SJCRH30 (cell line): Measurements from ENCODE around the gene PBX1. TPM values are rescaled to one million over a fixed set of nuclear protein-coding genes. Genes with fewer than 3 reads are reported as not detected.
A peak's percentile ranks its signal among the peaks of the same experiment; 100 is the strongest.

Experiments
- DNase-seq, 2 experiments: peaks; one replicate each; pipeline ENCODE4 v3.0.0-alpha.2; 2015 to 2020
- H3K27ac ChIP-seq: fragments of 250-450 bp; sonication (Bioruptor Pico); 2 replicates; pipeline ENCODE4 v1.5.1; 2020; ENCODE audit warnings: mild to moderate bottlenecking, moderate library complexity
- H3K27me3 ChIP-seq: fragments of 250-450 bp; sonication (Bioruptor Pico); 2 replicates; pipeline ENCODE4 v1.5.1; 2020; ENCODE audit warnings: mild to moderate bottlenecking, moderate library complexity
- H3K36me3 ChIP-seq: fragments of 250-450 bp; sonication (Bioruptor Pico); 2 replicates; pipeline ENCODE4 v1.5.1; 2020; ENCODE audit warnings: mild to moderate bottlenecking, moderate library complexity
- H3K4me1 ChIP-seq: fragments of 250-450 bp; sonication (Bioruptor Pico); 2 replicates; pipeline ENCODE4 v1.5.1; 2020; ENCODE audit warnings: mild to moderate bottlenecking, moderate library complexity
- H3K4me3 ChIP-seq: fragments of 250-450 bp; sonication (Bioruptor Pico); 2 replicates; pipeline ENCODE4 v1.5.1; 2020; ENCODE audit warnings: mild to moderate bottlenecking, moderate library complexity
- H3K9me3 ChIP-seq: fragments of 250-450 bp; sonication (Bioruptor Pico); replicated peaks from 2 replicates; pipeline ENCODE4 v1.5.1; 2020; ENCODE audit warnings: mild to moderate bottlenecking, moderate library complexity
- total RNA-seq: library from RNA; depleted of rRNA; stranded (reverse); fragments of >200 nt; shearing (Covaris generic); gene quantifications from 2 replicates; pipeline ENCODE4 v1.2.3, GENCODE V29; 2014

PBX1 gene
- total RNA-seq, 1 experiment from 2014 or later, result 39.0 TPM

GRCh38 chr1:164662955-164663354 is 104.0 kb downstream of the PBX1 start:
- H3K27me3 ChIP-seq, result no peaks in the 10 kb centered on the region
- no peaks in the 10 kb centered on the region for H3K36me3 ChIP-seq
- no peak for DNase-seq
- H3K4me3 ChIP-seq, result no peak overlapping the region
- no peak overlapping the region for H3K27ac ChIP-seq
- H3K9me3 ChIP-seq, result no peaks in the 10 kb centered on the region
- H3K4me1 ChIP-seq, result peaks cover 28% of the 10 kb centered on the region

GRCh38 chr1:164664127-164664526 is 105.1 kb downstream of the PBX1 start:
- no peaks in the 10 kb centered on the region for H3K27me3 ChIP-seq

GRCh38 chr1:164667001-164667400 is 108.0 kb downstream of the PBX1 start:
- Histone ChIP-seq H3K27ac (no peak overlapping the region), H3K4me1 (no peaks in the 10 kb centered on the region), H3K27me3 (no peaks in the 10 kb centered on the region), H3K36me3 (no peaks in the 10 kb centered on the region), H3K4me3 (no peak overlapping the region), H3K9me3 (no peaks in the 10 kb centered on the region)
- DNase-seq, result no peak

More at GRCh38 chr1:164664127-164664526, 105.1 kb downstream of the PBX1 start:
- Histone ChIP-seq H3K4me3 (no peak overlapping the region), H3K9me3 (no peaks in the 10 kb centered on the region), H3K27ac (no peak overlapping the region), H3K4me1 (peaks cover 25% of the 10 kb centered on the region), H3K36me3 (no peaks in the 10 kb centered on the region)
- DNase-seq, result no peak

- Histone ChIP-seq H3K4me1 (no peaks in the 10 kb centered on the region), H3K27me3 (no peaks in the 10 kb centered on the region)
Measured at GRCh38 chr1:164667600-164667999, 108.6 kb downstream of the PBX1 start.

GRCh38 chr1:164668491-164669400 is 109.8 kb downstream of the PBX1 start:
- Histone ChIP-seq H3K27me3 (no peaks in the 10 kb centered on the region), H3K36me3 (no peaks in the 10 kb centered on the region), H3K4me3 (no peak overlapping the region), H3K4me1 (no peaks in the 10 kb centered on the region), H3K27ac (no peak overlapping the region), H3K9me3 (no peaks in the 10 kb centered on the region)
- DNase-seq, result no peak

More at GRCh38 chr1:164667600-164667999, 108.6 kb downstream of the PBX1 start:
- Histone ChIP-seq H3K27ac (no peak overlapping the region), H3K9me3 (no peaks in the 10 kb centered on the region), H3K36me3 (no peaks in the 10 kb centered on the region), H3K4me3 (no peak overlapping the region)
- DNase-seq, result no peak

GRCh38 chr1:164670026-164670425 is 111.0 kb downstream of the PBX1 start:
- no peak overlapping the region for H3K4me3 ChIP-seq
- no peaks in the 10 kb centered on the region for H3K27me3 ChIP-seq
- no peaks in the 10 kb centered on the region for H3K4me1 ChIP-seq
- H3K36me3 ChIP-seq, result no peaks in the 10 kb centered on the region
- no peak for DNase-seq
- no peak overlapping the region for H3K27ac ChIP-seq
- H3K9me3 ChIP-seq, result no peaks in the 10 kb centered on the region

GRCh38 chr1:164670786-164671185 is 111.8 kb downstream of the PBX1 start:
- no peaks in the 10 kb centered on the region for H3K9me3 ChIP-seq
- no peaks in the 10 kb centered on the region for H3K27me3 ChIP-seq
- DNase-seq, result no peak
- no peak overlapping the region for H3K27ac ChIP-seq
- no peak overlapping the region for H3K4me3 ChIP-seq
- H3K36me3 ChIP-seq, result no peaks in the 10 kb centered on the region
- H3K4me1 ChIP-seq, result no peaks in the 10 kb centered on the region

GRCh38 chr1:164671323-164671965 is 112.5 kb downstream of the PBX1 start:
- Histone ChIP-seq H3K4me3 (no peak overlapping the region), H3K27ac (no peak overlapping the region), H3K27me3 (no peaks in the 10 kb centered on the region), H3K36me3 (no peaks in the 10 kb centered on the region), H3K9me3 (no peaks in the 10 kb centered on the region), H3K4me1 (no peaks in the 10 kb centered on the region)
- no peak for DNase-seq

GRCh38 chr1:164671966-164672571 is 113.1 kb downstream of the PBX1 start:
- H3K9me3 ChIP-seq, result no peaks in the 10 kb centered on the region
- DNase-seq, result no peak
- H3K27ac ChIP-seq, result no peak overlapping the region
- no peaks in the 10 kb centered on the region for H3K4me1 ChIP-seq
- no peaks in the 10 kb centered on the region for H3K36me3 ChIP-seq
- H3K4me3 ChIP-seq, result no peak overlapping the region
- H3K27me3 ChIP-seq, result no peaks in the 10 kb centered on the region

GRCh38 chr1:164672588-164672987 is 113.6 kb downstream of the PBX1 start:
- Histone ChIP-seq H3K27me3 (no peaks in the 10 kb centered on the region), H3K4me1 (no peaks in the 10 kb centered on the region), H3K4me3 (no peak overlapping the region), H3K9me3 (no peaks in the 10 kb centered on the region), H3K27ac (no peak overlapping the region), H3K36me3 (no peaks in the 10 kb centered on the region)
- DNase-seq, result no peak

GRCh38 chr1:164673584-164674214 is 114.7 kb downstream of the PBX1 start:
- H3K9me3 ChIP-seq, result no peaks in the 10 kb centered on the region
- H3K4me1 ChIP-seq, result no peaks in the 10 kb centered on the region
- no peak overlapping the region for H3K4me3 ChIP-seq
- no peaks in the 10 kb centered on the region for H3K27me3 ChIP-seq
- peak in 1 of 2 experiments; percentile 31 for DNase-seq
- H3K36me3 ChIP-seq, result no peaks in the 10 kb centered on the region
- no peak overlapping the region for H3K27ac ChIP-seq

- no peak overlapping the region for H3K27ac ChIP-seq
- no peak for DNase-seq
- H3K27me3 ChIP-seq, result no peaks in the 10 kb centered on the region
- no peaks in the 10 kb centered on the region for H3K4me1 ChIP-seq
- H3K36me3 ChIP-seq, result no peaks in the 10 kb centered on the region
- no peaks in the 10 kb centered on the region for H3K9me3 ChIP-seq
- H3K4me3 ChIP-seq, result no peak overlapping the region
Measured at GRCh38 chr1:164675342-164675904, 116.4 kb downstream of the PBX1 start.

GRCh38 chr1:164678136-164678700 is 119.2 kb downstream of the PBX1 start:
- no peaks in the 10 kb centered on the region for H3K36me3 ChIP-seq
- no peak for DNase-seq
- no peaks in the 10 kb centered on the region for H3K27me3 ChIP-seq

GRCh38 chr1:164682570-164682969 is 123.6 kb downstream of the PBX1 start:
- DNase-seq, result no peak
- Histone ChIP-seq H3K9me3 (no peaks in the 10 kb centered on the region), H3K36me3 (no peaks in the 10 kb centered on the region), H3K4me1 (no peaks in the 10 kb centered on the region), H3K27ac (no peak overlapping the region), H3K27me3 (no peaks in the 10 kb centered on the region), H3K4me3 (no peak overlapping the region)

More at GRCh38 chr1:164678136-164678700, 119.2 kb downstream of the PBX1 start:
- Histone ChIP-seq H3K4me1 (no peaks in the 10 kb centered on the region), H3K27ac (no peak overlapping the region), H3K9me3 (no peaks in the 10 kb centered on the region), H3K4me3 (no peak overlapping the region)
